MCF 10A (cell line): Measurements from ENCODE around the gene TFPI. TPM values are rescaled to one million over a fixed set of nuclear protein-coding genes. Genes with fewer than 3 reads are reported as not detected.
A peak's percentile ranks its signal among the peaks of the same experiment; 100 is the strongest.

ENCODE experiments used
- BruUV-seq: library from RNA; stranded (reverse); fragments of 400-500 nt; replicated peaks from 2 replicates; lab custom pipeline; 2021; lab: Mats Ljungman, UMichigan
- CTCF ChIA-PET: fragments of 300-600 bp; sonication (Branson Sonifier 250); formaldehyde crosslinking; extraction: SDS; loops from one replicate; lab custom pipeline; 2021; ENCODE audit warnings: antibody characterized with exemption, inconsistent platforms; lab: Yijun Ruan, JAX
- POLR2A ChIA-PET: fragments of 300-600, 350-650 bp; sonication (Branson Sonifier 250); formaldehyde crosslinking; extraction: SDS; loops from one replicate; lab custom pipeline; 2020; ENCODE audit warnings: antibody characterized with exemption, inconsistent platforms; lab: Yijun Ruan, JAX
- DNase-seq: peaks from one replicate; pipeline ENCODE4 v3.0.0-alpha.2; 2018; ENCODE audit not compliant: unreplicated experiment
- H3K27ac Mint-ChIP-seq: one replicate; pipeline ENCODE4 v1.8.0; 2022; ENCODE audit warnings: mild to moderate bottlenecking, low read depth, mixed read lengths; ENCODE audit not compliant: unreplicated experiment
- H3K27me3 Mint-ChIP-seq: one replicate; pipeline ENCODE4 v1.8.0; 2022; ENCODE audit warnings: mixed read lengths; ENCODE audit not compliant: insufficient read depth, unreplicated experiment
- H3K36me3 Mint-ChIP-seq: one replicate; pipeline ENCODE4 v1.8.0; 2022; ENCODE audit warnings: mild to moderate bottlenecking, moderate library complexity, mixed read lengths; ENCODE audit not compliant: insufficient read depth, unreplicated experiment
- H3K4me1 Mint-ChIP-seq: one replicate; pipeline ENCODE4 v1.8.0; 2022; ENCODE audit warnings: mixed read lengths; ENCODE audit not compliant: insufficient read depth, unreplicated experiment
- H3K4me3 Mint-ChIP-seq: one replicate; pipeline ENCODE4 v1.8.0; 2022; ENCODE audit warnings: mild to moderate bottlenecking, moderate library complexity, mixed read lengths; ENCODE audit not compliant: unreplicated experiment
- H3K9me3 Mint-ChIP-seq: one replicate; pipeline ENCODE4 v1.8.0; 2022; ENCODE audit warnings: mixed read lengths; ENCODE audit not compliant: unreplicated experiment
- intact Hi-C: fragments of 100-400 bp; cut with micrococcal nuclease; formaldehyde crosslinking; loops from 2 replicates; pipeline ENCODE4 v1.14.1; 2022
- total RNA-seq: library from RNA; stranded (reverse); gene quantifications from 2 replicates; pipeline ENCODE4 v1.2.3, GENCODE V29; 2022
- TF ChIP-seq, protein P1 (sequence below): fragments of 200-600 bp; IDR thresholded peaks from one replicate; pipeline ENCODE4 v1.8.0; 2022; ENCODE audit warnings: antibody characterized with exemption, mild to moderate bottlenecking; ENCODE audit not compliant: unreplicated experiment

Gene TFPI
- total RNA-seq, 1 experiment from 2014 or later: 67.4 TPM

- Mint-ChIP-seq H3K27ac (peak overlapping the region; percentile 81), H3K9me3 (peaks cover 6% of the 10 kb centered on the region), H3K36me3 (no peaks in the 10 kb centered on the region), H3K4me3 (peak overlapping the region; percentile 58), H3K4me1 (peaks cover 9% of the 10 kb centered on the region), H3K27me3 (no peaks in the 10 kb centered on the region)
- DNase-seq: peak; percentile 77
- TF ChIP-seq, protein P1, sequence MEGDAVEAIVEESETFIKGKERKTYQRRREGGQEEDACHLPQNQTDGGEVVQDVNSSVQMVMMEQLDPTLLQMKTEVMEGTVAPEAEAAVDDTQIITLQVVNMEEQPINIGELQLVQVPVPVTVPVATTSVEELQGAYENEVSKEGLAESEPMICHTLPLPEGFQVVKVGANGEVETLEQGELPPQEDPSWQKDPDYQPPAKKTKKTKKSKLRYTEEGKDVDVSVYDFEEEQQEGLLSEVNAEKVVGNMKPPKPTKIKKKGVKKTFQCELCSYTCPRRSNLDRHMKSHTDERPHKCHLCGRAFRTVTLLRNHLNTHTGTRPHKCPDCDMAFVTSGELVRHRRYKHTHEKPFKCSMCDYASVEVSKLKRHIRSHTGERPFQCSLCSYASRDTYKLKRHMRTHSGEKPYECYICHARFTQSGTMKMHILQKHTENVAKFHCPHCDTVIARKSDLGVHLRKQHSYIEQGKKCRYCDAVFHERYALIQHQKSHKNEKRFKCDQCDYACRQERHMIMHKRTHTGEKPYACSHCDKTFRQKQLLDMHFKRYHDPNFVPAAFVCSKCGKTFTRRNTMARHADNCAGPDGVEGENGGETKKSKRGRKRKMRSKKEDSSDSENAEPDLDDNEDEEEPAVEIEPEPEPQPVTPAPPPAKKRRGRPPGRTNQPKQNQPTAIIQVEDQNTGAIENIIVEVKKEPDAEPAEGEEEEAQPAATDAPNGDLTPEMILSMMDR: peak; percentile 76
- ChIA-PET POLR2A (interaction anchor here (0.5 to 3.6 kb wide), 7 partner anchors 36 to 262 kb away, joined by 3 to 44 read pairs (median 4); no protein-coding TSS in a partner anchor), CTCF (interaction anchor here (0.5 to 7.9 kb wide), 54 partner anchors 8 to 1832 kb away, joined by 3 to 363 read pairs (median 5); partner anchors contain the start of genes GULP1 and TFPI)
- no TSS peak for BruUV-seq
- intact Hi-C loops: loop anchor here (1.0 to 10.0 kb wide), 6 partner anchors 262 to 1831 kb away; partner anchors contain the start of gene GULP1
These were observed 27.1 kb upstream of the TFPI start for GRCh38 chr2:187581125-187581896.

- intact Hi-C loops: loop anchor here (1.0 to 10.0 kb wide), 7 partner anchors 80 to 1832 kb away; partner anchors contain the start of gene GULP1
- ChIA-PET POLR2A (interaction anchor here (0.5 to 3.6 kb wide), 8 partner anchors 25 to 263 kb away, joined by 3 to 44 read pairs (median 4); partner anchors contain the start of gene TFPI), CTCF (interaction anchor here (0.5 to 7.9 kb wide), 63 partner anchors 8 to 1833 kb away, joined by 3 to 363 read pairs (median 5); partner anchors contain the start of genes GULP1 and TFPI)
- Mint-ChIP-seq H3K9me3 (peaks cover 6% of the 10 kb centered on the region), H3K4me1 (peaks cover 6% of the 10 kb centered on the region), H3K27me3 (no peaks in the 10 kb centered on the region), H3K4me3 (no peak overlapping the region), H3K36me3 (no peaks in the 10 kb centered on the region), H3K27ac (peak overlapping the region; percentile 81)
- TF ChIP-seq, protein P1: peak; percentile 48
- DNase-seq: peak; percentile 73
- no TSS peak for BruUV-seq
These were observed 26.4 kb upstream of the TFPI start for GRCh38 chr2:187580462-187581124.

DNA sequence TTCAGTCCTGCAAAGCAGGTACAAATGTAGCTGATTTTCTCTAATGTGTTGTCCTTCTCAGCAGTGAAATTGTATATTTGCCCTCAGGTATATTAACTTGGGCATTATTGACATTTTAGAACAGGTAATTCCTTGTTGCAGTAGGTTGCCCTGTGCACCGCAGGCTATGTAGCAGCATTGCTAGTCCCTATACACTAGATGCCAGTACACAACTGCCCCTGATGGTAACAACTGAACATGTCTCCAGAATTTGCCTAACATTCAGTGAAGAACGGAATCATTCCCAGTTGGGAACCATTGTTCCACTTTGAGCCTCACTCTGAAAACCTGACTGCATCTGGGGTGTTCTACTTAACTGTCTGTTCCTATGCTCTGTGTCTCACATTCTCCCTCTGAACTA lies 23.1 kb upstream of the TFPI start:
- TF ChIP-seq, protein P1: no peak
- H3K9me3 Mint-ChIP-seq: no peaks in the 10 kb centered on the region
- POLR2A ChIA-PET: interaction anchor here (0.7 to 1.4 kb wide), 5 partner anchors 27 to 78 kb away, joined by 3 to 5 read pairs (median 3); no protein-coding TSS in a partner anchor
- CTCF ChIA-PET: interaction anchor here (0.7 to 7.9 kb wide), 4 partner anchors 76 to 715 kb away, joined by 3 to 363 read pairs (median 5); no protein-coding TSS in a partner anchor
- peaks cover 4% of the 10 kb centered on the region for H3K36me3 Mint-ChIP-seq
- H3K4me3 Mint-ChIP-seq: no peak overlapping the region
- intact Hi-C loops: no loop called here
- no peak overlapping the region for H3K27ac Mint-ChIP-seq
- DNase-seq: peak; percentile 21
- peaks cover 14% of the 10 kb centered on the region for H3K4me1 Mint-ChIP-seq
- BruUV-seq: no TSS peak
- no peaks in the 10 kb centered on the region for H3K27me3 Mint-ChIP-seq
